ENCODE results near the gene HOXA2.

HOXA2 gene

DNA sequence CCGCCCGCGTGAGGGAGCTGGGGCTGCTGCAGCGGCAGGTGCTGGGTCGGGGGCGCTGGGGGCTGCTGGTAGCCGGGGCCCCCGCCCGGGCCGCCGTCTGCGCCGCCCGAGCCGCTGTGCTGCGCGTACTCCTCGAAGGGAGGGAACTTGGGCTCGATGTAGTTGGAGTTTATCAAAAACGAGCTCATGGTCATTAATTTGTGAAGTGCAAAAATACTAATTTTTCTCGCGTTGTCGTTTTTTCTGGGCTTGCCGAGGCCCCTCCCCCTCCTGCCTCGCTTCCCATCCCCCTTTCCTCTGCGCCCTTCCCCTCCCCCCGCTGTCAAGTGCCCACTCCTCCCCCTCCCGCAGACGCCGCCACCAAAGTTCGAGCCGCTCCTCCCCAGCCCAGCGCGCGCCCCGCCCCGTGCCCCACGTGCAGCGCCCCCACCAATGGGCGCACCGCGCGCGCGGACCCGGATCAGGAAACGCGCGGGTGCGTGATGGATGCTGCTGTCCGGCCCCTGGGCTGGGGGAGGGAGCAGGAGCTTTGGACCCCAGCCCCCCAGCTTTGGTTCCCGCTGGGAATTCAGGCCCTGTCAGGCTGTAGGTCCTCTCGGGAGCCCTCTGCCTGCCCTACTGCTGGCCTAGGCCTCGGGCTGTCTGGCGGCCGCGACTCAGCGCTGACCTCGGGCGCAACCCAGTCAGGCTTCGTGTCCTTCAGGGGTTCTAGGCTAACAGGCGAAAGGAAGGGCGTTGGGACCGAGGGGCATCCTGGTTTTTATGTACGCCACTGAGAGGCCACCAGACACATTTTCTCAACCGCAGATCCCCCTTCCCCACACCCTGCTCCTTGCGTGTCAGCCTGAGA lies 28.3 kb upstream of the HOXA2 start, which contains the start of gene HOXA4 (continued):
- peak; percentile 81 for TF ChIP-seq ZNF398 (tag by site-specific recombination; IDR thresholded peaks at IDR 0.05)
- no peak for TF ChIP-seq ZNF777 (tag by site-specific recombination; IDR thresholded peaks at IDR 0.05; ENCODE audit: borderline replicate concordance)
- no peak for TF ChIP-seq ZNF488 (tag by site-specific recombination; IDR thresholded peaks at IDR 0.05)
- peak; percentile 68 for TF ChIP-seq KLF9 (tag by site-specific recombination; IDR thresholded peaks at IDR 0.05; ENCODE audit: low read depth)
- TF ChIP-seq SP3 (tag by site-specific recombination; IDR thresholded peaks at IDR 0.05), result peak; percentile 72
- no peak; the same call in 1 of the 2 replicates for TF ChIP-seq INSM2 (tag by site-specific recombination; IDR thresholded peaks at IDR 0.05)
- peak; percentile 18; the same call in 1 of the 2 replicates for TF ChIP-seq ZNF423 (tag by site-specific recombination; IDR thresholded peaks at IDR 0.05)
- peak; percentile 35 for TF ChIP-seq GLIS1 (tag by site-specific recombination; IDR thresholded peaks at IDR 0.05)
- no peak for TF ChIP-seq ZBTB7A (tag by site-specific recombination; IDR thresholded peaks at IDR 0.05; ENCODE audit: low read depth)
- TF ChIP-seq KLF1 (tag by site-specific recombination; IDR thresholded peaks at IDR 0.05), result peak; percentile 36; the same call in 1 of the 2 replicates
- peak; percentile 94 for TF ChIP-seq GLIS2 (tag by site-specific recombination; IDR thresholded peaks at IDR 0.05)
- TF ChIP-seq ZNF157 (tag by site-specific recombination; IDR thresholded peaks at IDR 0.05), result no peak
- peak; percentile 43 for TF ChIP-seq PRDM10 (tag by site-specific recombination; IDR thresholded peaks at IDR 0.05)
- TF ChIP-seq ZBTB20 (tag by site-specific recombination; IDR thresholded peaks at IDR 0.05), result peak; percentile 65; the same call in 1 of the 2 replicates
- no peak for TF ChIP-seq ZNF670 (tag by site-specific recombination; IDR thresholded peaks at IDR 0.05; ENCODE audit: low read depth)
- peak; percentile 64; the same call in 1 of the 2 replicates for TF ChIP-seq ZBTB1 (tag by site-specific recombination; IDR thresholded peaks at IDR 0.05)
- peak; percentile 85 for TF ChIP-seq ZBTB17 (tag by site-specific recombination; IDR thresholded peaks at IDR 0.05)
- peak; percentile 85 for TF ChIP-seq SP2 (tag by site-specific recombination; IDR thresholded peaks at IDR 0.05)
- 0 out of 2 replicates have a peak, but pooled peaks have one; percentile 26 for TF ChIP-seq FEZF1 (tag by site-specific recombination; IDR thresholded peaks at IDR 0.05)
- TF ChIP-seq, protein P1, sequence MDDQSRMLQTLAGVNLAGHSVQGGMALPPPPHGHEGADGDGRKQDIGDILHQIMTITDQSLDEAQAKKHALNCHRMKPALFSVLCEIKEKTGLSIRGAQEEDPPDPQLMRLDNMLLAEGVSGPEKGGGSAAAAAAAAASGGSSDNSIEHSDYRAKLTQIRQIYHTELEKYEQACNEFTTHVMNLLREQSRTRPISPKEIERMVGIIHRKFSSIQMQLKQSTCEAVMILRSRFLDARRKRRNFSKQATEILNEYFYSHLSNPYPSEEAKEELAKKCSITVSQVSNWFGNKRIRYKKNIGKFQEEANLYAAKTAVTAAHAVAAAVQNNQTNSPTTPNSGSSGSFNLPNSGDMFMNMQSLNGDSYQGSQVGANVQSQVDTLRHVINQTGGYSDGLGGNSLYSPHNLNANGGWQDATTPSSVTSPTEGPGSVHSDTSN (CRISPR knock-in tag; IDR thresholded peaks at IDR 0.05), result 0 out of 2 replicates have a peak, but pooled peaks have one; percentile 40
- no peak for TF ChIP-seq ZNF394 (tag by site-specific recombination; IDR thresholded peaks at IDR 0.05; ENCODE audit: borderline replicate concordance)
- TF ChIP-seq, protein P2, sequence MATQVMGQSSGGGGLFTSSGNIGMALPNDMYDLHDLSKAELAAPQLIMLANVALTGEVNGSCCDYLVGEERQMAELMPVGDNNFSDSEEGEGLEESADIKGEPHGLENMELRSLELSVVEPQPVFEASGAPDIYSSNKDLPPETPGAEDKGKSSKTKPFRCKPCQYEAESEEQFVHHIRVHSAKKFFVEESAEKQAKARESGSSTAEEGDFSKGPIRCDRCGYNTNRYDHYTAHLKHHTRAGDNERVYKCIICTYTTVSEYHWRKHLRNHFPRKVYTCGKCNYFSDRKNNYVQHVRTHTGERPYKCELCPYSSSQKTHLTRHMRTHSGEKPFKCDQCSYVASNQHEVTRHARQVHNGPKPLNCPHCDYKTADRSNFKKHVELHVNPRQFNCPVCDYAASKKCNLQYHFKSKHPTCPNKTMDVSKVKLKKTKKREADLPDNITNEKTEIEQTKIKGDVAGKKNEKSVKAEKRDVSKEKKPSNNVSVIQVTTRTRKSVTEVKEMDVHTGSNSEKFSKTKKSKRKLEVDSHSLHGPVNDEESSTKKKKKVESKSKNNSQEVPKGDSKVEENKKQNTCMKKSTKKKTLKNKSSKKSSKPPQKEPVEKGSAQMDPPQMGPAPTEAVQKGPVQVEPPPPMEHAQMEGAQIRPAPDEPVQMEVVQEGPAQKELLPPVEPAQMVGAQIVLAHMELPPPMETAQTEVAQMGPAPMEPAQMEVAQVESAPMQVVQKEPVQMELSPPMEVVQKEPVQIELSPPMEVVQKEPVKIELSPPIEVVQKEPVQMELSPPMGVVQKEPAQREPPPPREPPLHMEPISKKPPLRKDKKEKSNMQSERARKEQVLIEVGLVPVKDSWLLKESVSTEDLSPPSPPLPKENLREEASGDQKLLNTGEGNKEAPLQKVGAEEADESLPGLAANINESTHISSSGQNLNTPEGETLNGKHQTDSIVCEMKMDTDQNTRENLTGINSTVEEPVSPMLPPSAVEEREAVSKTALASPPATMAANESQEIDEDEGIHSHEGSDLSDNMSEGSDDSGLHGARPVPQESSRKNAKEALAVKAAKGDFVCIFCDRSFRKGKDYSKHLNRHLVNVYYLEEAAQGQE (tag by site-specific recombination; IDR thresholded peaks at IDR 0.05), result peak; percentile 59; the same call in 1 of the 2 replicates
- no peak for TF ChIP-seq ZNF19 (tag by site-specific recombination; IDR thresholded peaks at IDR 0.05; ENCODE audit: low read depth)
- no peak for TF ChIP-seq ZNF24 (tag by site-specific recombination; IDR thresholded peaks at IDR 0.05)
- TF ChIP-seq ZSCAN30 (tag by site-specific recombination; IDR thresholded peaks at IDR 0.05), result peak; percentile 68
- 0 out of 2 replicates have a peak, but pooled peaks have one; percentile 68 for TF ChIP-seq ZNF610 (tag by site-specific recombination; IDR thresholded peaks at IDR 0.05; ENCODE audit: borderline replicate concordance)

Measured in HEK293 (cell line).